Stimulated activated CD4-positive, alpha-beta T cell treated with anti-CD3 and anti-CD28 coated beads, TNF-alpha, amount 100 ng/mL, for 1 hour (primary cell): ENCODE data around the gene ABHD12.

Source experiments
- DNase-seq, 3 donors: peaks; one replicate each; pipeline ENCODE4 v3.0.0-alpha.2; 2020; ENCODE audit warnings: low read depth in 3 of 3, low spot score in 1 of 3

The ABHD12 gene

DNA sequence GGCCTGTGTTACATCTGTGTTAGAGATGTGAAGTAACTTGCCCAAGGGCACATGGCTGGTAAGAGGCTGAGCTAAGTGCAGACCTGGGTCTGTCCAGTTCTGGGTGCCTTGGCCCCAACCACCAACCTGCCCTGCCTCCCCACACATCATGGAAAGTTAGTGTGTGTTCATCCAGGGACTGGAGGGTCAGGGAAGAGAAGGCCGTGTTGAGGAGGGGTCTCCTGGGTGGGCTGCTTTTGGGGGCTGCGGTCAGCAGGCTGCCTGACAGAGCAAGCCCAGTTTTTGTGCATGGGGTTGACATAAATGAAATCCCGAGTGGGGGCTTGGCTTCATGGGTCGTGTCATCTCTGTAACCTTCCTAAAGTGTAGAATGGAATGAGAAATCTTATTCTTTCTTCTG lies 131.8 kb downstream of the ABHD12 start:
- no peak for DNase-seq

- DNase-seq: no peak
These were observed 132.2 kb downstream of the ABHD12 start for GRCh38 chr20:25258476-25258805.

- no peak for DNase-seq
These were observed 132.7 kb downstream of the ABHD12 start for GRCh38 chr20:25257756-25258475.

DNA sequence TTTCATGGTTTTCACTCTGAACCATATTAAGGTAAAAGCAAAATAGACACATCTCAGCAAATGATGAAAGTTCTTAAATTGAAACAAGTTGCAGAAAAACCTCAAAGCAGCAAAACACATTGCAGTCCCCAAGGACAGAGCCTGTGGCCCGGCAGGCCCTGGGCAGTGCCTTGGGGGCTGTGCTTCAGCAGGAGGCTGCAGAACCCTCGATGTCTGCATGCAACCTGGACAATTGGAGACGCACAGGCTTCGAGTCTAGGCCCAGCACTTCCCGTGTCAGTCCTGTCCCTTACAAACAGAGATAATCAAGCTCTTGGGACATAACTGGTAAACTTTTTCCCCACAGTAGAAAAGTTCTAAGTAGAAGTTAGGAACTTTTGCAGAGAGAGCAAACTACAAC lies 133.5 kb downstream of the ABHD12 start:
- no peak for DNase-seq

DNA sequence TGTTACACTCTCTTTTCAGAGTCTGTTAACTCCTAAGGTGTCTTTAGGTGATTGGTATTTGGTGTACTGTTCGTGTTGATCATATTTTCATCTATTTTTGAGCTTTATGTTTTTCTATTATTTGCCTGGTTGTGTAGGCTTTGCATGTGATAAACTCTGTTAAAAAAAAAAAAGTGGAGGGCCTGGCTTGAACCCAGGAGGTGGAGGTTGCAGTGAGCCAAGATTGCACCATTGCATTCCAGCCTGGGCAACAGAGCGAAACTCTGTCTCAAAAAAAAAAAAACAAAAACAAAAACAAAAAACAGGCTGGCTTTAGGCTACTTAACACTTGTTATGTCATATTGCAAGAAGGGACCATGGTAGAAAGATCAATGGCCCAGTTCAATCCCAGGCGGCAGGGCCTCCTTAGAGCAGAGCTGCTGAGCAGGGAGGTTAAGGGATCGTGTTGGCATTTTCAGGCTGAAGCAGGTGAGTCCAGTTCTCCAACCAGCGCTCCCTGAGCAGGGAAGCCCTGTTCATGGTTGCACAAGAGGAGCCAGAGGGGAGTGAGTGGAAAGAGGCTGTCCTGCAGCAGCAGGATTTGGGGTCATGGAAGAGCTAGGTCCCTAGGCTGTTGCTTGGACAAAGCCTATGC lies 134.3 kb downstream of the ABHD12 start:
- no peak for DNase-seq

DNA sequence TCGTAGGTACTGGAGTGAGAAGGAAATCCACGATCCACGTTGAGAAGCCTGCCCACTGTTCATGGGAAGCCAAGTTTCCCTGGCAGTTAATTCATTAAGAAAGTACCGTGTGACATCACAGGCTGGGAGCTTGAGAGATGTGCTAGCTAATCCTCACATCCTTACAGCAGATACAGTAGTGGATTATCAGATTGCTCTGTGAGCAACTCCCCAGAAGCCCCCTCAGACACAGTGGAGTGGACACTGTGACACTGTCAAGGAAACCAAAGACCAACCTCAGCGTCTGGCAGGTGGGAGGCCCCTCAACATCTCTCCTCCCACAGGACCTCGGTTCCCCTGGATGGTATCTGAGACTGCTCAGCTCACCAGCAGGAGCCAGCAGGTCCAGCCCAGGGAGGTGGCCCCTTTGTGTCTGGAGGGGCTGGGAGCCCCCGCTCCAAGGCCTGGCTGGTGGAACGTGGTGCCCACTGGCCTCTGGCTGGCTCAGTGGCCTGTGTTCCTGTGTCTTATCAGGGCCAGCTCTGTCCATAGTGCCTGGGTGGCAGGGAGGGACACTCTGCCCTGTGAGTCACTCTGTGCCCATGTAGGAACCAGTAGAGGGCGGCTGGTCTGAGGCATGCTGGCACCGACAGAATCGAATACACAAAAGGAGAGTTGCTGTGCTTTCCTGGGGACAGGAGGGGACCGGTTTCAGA lies 135.5 kb downstream of the ABHD12 start:
- no peak for DNase-seq

DNA sequence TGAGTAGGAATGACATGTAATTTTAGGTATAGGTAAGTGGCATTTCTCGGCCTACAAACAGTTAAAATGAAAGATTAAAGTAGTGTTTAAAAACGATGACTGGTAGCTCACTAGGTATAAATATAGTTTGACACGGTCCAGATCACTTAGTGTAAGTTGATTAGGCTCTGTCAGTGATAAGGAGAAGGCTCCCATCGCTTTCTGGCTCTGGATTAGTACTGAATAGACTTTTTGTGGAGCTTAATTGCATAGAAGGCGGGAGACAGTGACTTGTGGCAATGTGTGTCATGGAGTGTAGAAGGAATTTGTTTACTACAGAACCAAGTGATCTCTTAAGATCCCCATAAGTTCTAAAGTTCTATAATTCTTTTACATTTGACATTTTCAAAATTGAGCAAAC lies 136.1 kb downstream of the ABHD12 start:
- no peak for DNase-seq

DNA sequence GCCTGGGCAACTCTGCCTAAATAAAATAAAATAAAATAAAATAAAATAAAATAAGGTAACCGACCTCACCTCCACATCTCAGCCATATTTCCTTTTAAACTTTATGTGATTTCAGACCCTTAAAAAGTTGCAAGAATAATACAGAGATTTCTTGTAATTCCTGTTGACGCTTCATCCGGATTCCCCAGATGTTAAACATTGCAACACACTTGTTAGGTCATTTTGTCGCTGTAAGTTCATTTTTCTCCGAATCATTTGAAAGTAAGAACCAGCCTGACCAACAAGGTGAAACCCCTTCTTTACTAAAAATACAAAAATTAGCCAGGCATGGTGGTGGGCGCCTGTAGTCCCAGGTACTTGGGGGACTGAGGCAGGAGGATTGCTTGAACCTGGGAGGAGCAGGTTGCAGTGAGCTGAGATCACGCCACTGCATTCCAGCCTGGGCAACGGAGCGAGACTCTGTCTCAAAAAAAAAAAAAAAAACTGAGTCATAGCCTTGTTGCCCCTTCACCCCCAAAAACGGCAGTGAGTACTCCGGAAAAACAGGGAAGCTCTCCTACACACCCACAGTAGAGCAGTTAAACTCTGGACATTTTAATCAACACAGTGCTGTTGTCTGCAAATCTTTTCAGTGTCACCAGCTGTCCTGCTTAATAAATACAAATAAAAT lies 136.9 kb downstream of the ABHD12 start:
- DNase-seq: no peak

GRCh38 chr20:25252686-25253421 lies 137.8 kb downstream of the ABHD12 start:
- DNase-seq: no peak

DNA sequence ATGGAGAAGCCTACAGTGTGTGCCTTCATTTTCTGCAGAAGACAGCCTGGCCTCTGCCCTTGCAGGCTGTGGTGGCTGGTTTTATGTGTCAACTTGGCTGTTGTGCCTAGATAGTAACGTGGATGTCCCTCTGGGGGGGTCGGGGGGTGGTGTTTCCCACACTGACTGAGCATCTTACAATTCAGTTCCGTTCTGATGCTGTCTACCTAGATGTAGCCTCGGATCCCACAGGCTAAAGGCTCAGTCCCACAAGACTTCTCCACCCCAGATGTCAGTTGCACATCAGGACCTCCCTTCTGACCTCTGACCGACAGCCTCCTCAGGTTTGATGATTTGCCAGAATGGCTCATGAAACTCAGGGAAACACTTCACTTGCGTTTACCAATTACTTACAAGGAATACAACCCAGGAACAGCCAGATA lies 138.4 kb downstream of the ABHD12 start:
- DNase-seq: no peak

- DNase-seq: no peak
These were observed 139.1 kb downstream of the ABHD12 start for GRCh38 chr20:25251558-25251957.

DNA sequence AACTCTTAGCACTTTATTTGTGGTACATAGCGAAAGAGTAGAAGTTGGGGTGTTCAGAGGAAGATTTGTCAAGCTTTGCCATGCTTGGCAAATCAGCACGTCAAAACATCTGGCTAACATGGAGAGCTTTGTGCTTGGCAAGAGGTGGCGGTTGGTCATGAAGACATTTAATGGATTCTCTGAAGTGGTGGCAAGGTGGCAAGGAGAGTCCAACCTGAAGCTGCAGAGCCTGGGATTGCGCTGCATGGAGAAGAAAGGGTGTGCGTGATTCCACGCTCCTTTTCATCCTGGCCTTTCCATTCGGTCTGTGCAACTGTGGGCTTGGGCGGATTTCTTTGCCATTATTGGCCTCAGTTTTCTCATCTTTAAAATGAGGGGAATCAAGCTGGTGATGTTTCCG lies 139.6 kb downstream of the ABHD12 start:
- no peak for DNase-seq

DNA sequence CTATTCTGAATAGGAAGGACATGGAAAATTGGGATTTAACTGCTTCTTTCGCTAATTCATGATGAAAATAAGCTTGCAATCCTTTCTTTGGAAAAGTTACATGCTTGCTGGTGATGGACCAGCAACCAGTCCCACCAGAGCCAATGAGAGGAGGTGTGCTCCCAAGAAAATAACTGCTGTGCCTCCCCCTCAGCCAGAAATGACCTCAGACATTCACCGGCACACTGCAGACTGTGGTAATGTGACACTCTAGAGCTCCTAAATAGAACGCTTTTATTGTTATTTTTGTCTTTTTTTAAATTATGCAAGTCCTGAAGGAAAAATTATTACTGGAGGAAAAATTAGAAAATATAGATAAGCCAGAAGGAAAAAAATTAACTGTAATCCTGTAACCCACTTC lies 140.1 kb downstream of the ABHD12 start:
- no peak for DNase-seq
